ENCODE data around the gene LETMD1. TPM values are rescaled to one million over a fixed set of nuclear protein-coding genes. Genes with fewer than 3 reads are reported as not detected.

The LETMD1 gene
- total and polyA plus RNA-seq, 11 donors: 13.6 to 34.4 (median 22.7) TPM

DNA sequence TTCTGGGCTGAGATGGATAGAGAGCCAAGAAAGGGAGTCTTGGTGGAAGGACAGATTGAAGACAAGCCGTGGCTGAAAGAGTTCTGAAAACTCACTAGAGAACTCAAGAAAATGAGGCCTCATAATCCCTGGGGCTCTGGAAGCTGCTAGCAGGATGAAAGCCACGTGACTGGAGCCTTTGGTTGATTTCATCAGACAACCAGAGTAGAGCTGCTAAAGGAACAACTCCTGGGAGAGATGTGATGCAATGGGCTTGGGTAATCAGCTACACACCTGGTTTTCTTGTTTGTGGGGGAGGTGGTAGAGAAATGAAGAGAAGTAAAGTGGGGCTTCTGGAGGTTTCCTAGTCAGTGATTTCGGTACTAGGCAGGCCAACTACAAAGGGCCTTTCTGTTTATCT lies 21.9 kb downstream of the LETMD1 start:
- Histone ChIP-seq H3K36me3 (peaks cover 7 to 98% (median 92%) of the 10 kb centered on the region in 9 donors), H3K27me3 (no peaks in the 10 kb centered on the region), H3K9me3 (no peaks in the 10 kb centered on the region), H3K4me3 (no peak overlapping the region), H3K4me1 (peaks cover 0 to 5% (median 0%) of the 10 kb centered on the region in 12 donors), H3K27ac (no peak overlapping the region)
- intact Hi-C loops (cut with DNase I): no loop called here
- WGBS, 4 donors: 85 to 90% (median 87%) methylated on average over 3 of the region's 3 CpGs
- no peak for TF ChIP-seq CTCF (IDR thresholded peaks at IDR 0.05)
- no peak for TF ChIP-seq POLR2A (IDR thresholded peaks at IDR 0.05)
- no peak for ATAC-seq
- no peak for DNase-seq

GRCh38 chr12:51071663-51072062 lies 23.5 kb downstream of the LETMD1 start:
- Histone ChIP-seq H3K4me1 (peaks cover 0 to 20% (median 15%) of the 10 kb centered on the region in 12 donors), H3K36me3 (peaks cover 5 to 86% (median 76%) of the 10 kb centered on the region in 9 donors), H3K4me3 (no peak overlapping the region), H3K9me3 (no peaks in the 10 kb centered on the region), H3K27me3 (no peaks in the 10 kb centered on the region), H3K27ac (no peak overlapping the region)
- DNase-seq (no peak), ATAC-seq (no peak)
- 79 to 88% (median 84%) methylated on average over 2 of the region's 2 CpGs for WGBS, 4 donors
- intact Hi-C loops (cut with DNase I): no loop called here
- TF ChIP-seq POLR2A (IDR thresholded peaks at IDR 0.05): no peak
- TF ChIP-seq CTCF (IDR thresholded peaks at IDR 0.05): no peak

DNA sequence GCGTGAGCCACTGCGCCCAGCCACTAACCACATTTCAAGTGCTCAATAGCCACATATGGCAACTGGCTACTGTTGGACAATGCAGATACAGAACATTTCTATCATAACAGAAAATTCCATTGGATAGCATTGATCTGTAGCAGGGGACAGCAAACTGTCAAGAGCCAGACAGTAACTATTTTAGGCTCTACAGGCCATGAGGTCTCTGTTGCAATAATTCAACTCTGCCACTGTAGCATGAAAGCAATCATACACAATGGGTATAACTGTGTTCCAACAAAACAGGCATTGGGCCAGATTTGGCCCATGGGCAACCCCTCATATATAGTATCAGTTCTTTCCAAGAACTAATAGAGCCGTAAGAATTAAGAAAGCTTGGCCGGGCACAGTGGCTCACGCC lies 27.3 kb downstream of the LETMD1 start:
- Histone ChIP-seq H3K9me3 (no peaks in the 10 kb centered on the region), H3K27me3 (no peaks in the 10 kb centered on the region), H3K36me3 (peaks cover 0 to 49% (median 40%) of the 10 kb centered on the region in 9 donors), H3K4me3 (no peak overlapping the region), H3K4me1 (peaks cover 0 to 41% (median 30%) of the 10 kb centered on the region in 12 donors), H3K27ac (peak overlapping the region in 1 of 12 donors; percentile 19)
- DNase-seq: no peak
- WGBS, 4 donors: 92 to 95% (median 93%) methylated on average over 5 of the region's 5 CpGs
- peak in 2 of 4 donors; percentile 13 to 42 for ATAC-seq
- intact Hi-C loops (cut with DNase I): no loop called here
- TF ChIP-seq POLR2A (IDR thresholded peaks at IDR 0.05) (no peak), CTCF (IDR thresholded peaks at IDR 0.05) (no peak)

- H3K27me3 ChIP-seq: no peaks in the 10 kb centered on the region
- ATAC-seq (no peak), DNase-seq (no peak)
- H3K27ac ChIP-seq: peak overlapping the region in 2 of 12 donors; percentile 59 to 81
- H3K36me3 ChIP-seq: peaks cover 0 to 39% (median 30%) of the 10 kb centered on the region in 9 donors
- intact Hi-C loops (cut with DNase I): no loop called here
- WGBS, 4 donors: 75 to 86% (median 76%) methylated on average over 10 of the region's 10 CpGs
- TF ChIP-seq POLR2A (IDR thresholded peaks at IDR 0.05) (no peak), CTCF (IDR thresholded peaks at IDR 0.05) (no peak)
- H3K4me1 ChIP-seq: peaks cover 0 to 48% (median 34%) of the 10 kb centered on the region in 12 donors
- no peak overlapping the region for H3K4me3 ChIP-seq
- no peaks in the 10 kb centered on the region for H3K9me3 ChIP-seq
These were observed 28.3 kb downstream of the LETMD1 start for GRCh38 chr12:51076236-51076930.

Measured in heart left ventricle (tissue), 16 donors.